Esophagus squamous epithelium (tissue), 4 donors: Measurements from ENCODE around the gene DLGAP1.

ENCODE experiments used
- POLR2A ChIP-seq, 4 donors: fragments of 450-650 bp; IDR thresholded peaks; one replicate each; pipeline ENCODE4 v1.6.1; 2017; ENCODE audit warnings: antibody characterized with exemption in 4 of 4, mild to moderate bottlenecking in 4 of 4, moderate library complexity in 3 of 4
- TF ChIP-seq, protein P1 (sequence below), 6 experiments: fragments of 450-650 bp in 4 of 6; fragments of 200-600 bp in 2 of 6; sonication (generic) in 2 of 6; IDR thresholded peaks; one replicate each; pipeline ENCODE4 v1.5.1; 2016 to 2019; ENCODE audit warnings: antibody characterized with exemption in 6 of 6, mild to moderate bottlenecking in 4 of 6, moderate library complexity in 4 of 6

DNA sequence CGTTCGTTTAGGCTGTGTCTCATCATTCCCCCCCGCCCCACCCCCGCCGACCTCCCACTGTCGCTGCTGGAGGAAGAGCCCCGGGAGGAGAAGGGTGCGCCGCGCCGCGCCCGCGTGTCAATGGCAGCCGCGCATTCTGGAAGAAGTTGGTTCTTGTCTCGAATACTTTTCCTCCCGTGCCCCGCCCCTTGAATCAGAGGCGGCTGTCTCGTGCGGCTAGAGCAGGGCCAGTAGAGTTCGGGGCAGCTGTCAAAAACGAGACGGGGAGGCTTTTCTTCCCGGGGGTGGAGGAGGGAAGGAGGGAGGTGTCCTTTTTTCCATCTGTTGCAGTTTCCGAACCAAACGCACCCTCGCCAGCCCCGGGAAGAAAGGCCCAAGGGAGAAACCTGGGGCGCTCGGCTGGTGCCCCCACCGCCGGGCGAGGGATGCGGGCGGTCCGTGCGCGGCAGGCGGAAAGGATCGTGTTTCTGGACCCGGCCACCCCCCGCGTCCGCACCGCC, 1005.5 kb downstream of the DLGAP1 start:
- TF ChIP-seq POLR2A (IDR thresholded peaks at IDR 0.05) = no peak
- TF ChIP-seq, protein P1, sequence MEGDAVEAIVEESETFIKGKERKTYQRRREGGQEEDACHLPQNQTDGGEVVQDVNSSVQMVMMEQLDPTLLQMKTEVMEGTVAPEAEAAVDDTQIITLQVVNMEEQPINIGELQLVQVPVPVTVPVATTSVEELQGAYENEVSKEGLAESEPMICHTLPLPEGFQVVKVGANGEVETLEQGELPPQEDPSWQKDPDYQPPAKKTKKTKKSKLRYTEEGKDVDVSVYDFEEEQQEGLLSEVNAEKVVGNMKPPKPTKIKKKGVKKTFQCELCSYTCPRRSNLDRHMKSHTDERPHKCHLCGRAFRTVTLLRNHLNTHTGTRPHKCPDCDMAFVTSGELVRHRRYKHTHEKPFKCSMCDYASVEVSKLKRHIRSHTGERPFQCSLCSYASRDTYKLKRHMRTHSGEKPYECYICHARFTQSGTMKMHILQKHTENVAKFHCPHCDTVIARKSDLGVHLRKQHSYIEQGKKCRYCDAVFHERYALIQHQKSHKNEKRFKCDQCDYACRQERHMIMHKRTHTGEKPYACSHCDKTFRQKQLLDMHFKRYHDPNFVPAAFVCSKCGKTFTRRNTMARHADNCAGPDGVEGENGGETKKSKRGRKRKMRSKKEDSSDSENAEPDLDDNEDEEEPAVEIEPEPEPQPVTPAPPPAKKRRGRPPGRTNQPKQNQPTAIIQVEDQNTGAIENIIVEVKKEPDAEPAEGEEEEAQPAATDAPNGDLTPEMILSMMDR (IDR thresholded peaks at IDR 0.05) = no peak
